ENCODE results near the gene CRHR2. TPM values are rescaled to one million over a fixed set of nuclear protein-coding genes. Genes with fewer than 3 reads are reported as not detected.

CRHR2 gene
- total and polyA plus RNA-seq, 2 of the 13 experiments (the other 11 are each of a cell fraction or from before 2014, with no cell fraction given) = not detected

DNA sequence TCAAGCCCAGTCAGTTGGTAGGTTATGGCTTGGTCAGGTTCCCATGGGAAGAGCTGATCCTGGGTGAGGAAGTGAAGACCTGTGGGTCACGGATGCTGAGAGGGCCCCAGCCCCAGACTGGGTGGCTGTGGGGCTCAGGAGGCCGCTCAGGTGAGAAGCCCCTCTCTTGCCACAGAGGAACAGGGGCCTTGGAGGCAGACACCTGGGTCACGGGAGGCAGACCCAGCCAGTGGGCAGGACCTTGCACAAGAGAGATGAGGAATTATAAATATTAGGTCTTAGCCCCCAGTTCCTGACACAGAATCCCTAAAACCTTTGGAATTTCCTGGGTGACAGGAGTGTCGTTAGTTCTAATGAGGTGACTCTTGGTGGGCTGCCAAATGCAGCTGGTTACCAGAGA is 10.6 kb upstream of the CRHR2 start:
- intact Hi-C loops (cut with micrococcal nuclease; ENCODE audit: unreplicated experiment) = no loop called here
- in situ Hi-C loops (cut with HindIII; ENCODE audit: extremely low pct_ligation_motif_present, low pct_unique_long_range_greater_than_20kb) = no loop called here
- 33% methylated on average over 3 of the region's 4 CpGs for WGBS (ENCODE audit: low lambda C conversion rate)
- ATAC-seq (no peak), DNase-seq (ENCODE audit: low spot score) (no peak), FAIRE-seq (no peak)
- H4K20me1 ChIP-seq (ENCODE audit: insufficient read depth, low read length) = no peaks in the 10 kb centered on the region
- no peak overlapping the region for H3K9ac ChIP-seq (ENCODE audit: insufficient read depth, low read depth, low read length)
- no peak overlapping the region for H3K4me3 ChIP-seq (replicated peaks in 1 of 3; ENCODE audit: insufficient read depth in 1 of 3, low read depth in 2 of 3, low read length in 3 of 3)
- H3K79me2 ChIP-seq (ENCODE audit: insufficient read depth, low read length) = no peaks in the 10 kb centered on the region
- no peaks in the 10 kb centered on the region for H3K36me3 ChIP-seq (replicated peaks in 1 of 2; ENCODE audit: control insufficient read depth in 1 of 2, insufficient read depth in 2 of 2, low read length in 2 of 2)
- peaks cover 0 to 6% of the 10 kb centered on the region in 2 experiments; a peak in 2 of 5 replicates for H3K27me3 ChIP-seq (ENCODE audit: control insufficient read depth in 1 of 2, insufficient read depth in 2 of 2, low read length in 2 of 2)
- CTCF ChIA-PET (ENCODE audit: low intra/inter-chr PET ratio, low total read pairs) = no interaction called here
- peaks cover 13% of the 10 kb centered on the region for H3K4me1 ChIP-seq (ENCODE audit: insufficient read depth, low read length)
- H2AFZ ChIP-seq (ENCODE audit: low read length) = no peak overlapping the region
- TF ChIP-seq ZNF24 (IDR thresholded peaks at IDR 0.05) (no peak), HOXA7 (CRISPR knock-in tag; IDR thresholded peaks at IDR 0.05) (no peak), CHD4 (IDR thresholded peaks at IDR 0.05; ENCODE audit: borderline replicate concordance, low read length) (no peak), ZNF33A (CRISPR knock-in tag; IDR thresholded peaks at IDR 0.05; ENCODE audit: borderline replicate concordance) (no peak), SCMH1 (CRISPR knock-in tag; IDR thresholded peaks at IDR 0.05; ENCODE audit: borderline replicate concordance) (no peak), CC2D1A (CRISPR knock-in tag; IDR thresholded peaks at IDR 0.05) (no peak), ZNF138 (CRISPR knock-in tag; IDR thresholded peaks at IDR 0.05; ENCODE audit: low read depth) (no peak), SIX1 (CRISPR knock-in tag; IDR thresholded peaks at IDR 0.05; ENCODE audit: borderline replicate concordance) (no peak), ATRX (CRISPR knock-in tag; IDR thresholded peaks at IDR 0.05; ENCODE audit: borderline replicate concordance) (no peak)
- TF ChIP-seq, protein P1, sequence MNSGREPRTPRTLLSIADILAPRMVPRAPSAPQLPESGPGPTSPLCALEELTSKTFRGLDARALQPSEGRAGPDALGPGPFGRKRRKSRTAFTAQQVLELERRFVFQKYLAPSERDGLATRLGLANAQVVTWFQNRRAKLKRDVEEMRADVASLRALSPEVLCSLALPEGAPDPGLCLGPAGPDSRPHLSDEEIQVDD (CRISPR knock-in tag; IDR thresholded peaks at IDR 0.05; ENCODE audit: borderline replicate concordance) = no peak
- TF ChIP-seq, protein P2, sequence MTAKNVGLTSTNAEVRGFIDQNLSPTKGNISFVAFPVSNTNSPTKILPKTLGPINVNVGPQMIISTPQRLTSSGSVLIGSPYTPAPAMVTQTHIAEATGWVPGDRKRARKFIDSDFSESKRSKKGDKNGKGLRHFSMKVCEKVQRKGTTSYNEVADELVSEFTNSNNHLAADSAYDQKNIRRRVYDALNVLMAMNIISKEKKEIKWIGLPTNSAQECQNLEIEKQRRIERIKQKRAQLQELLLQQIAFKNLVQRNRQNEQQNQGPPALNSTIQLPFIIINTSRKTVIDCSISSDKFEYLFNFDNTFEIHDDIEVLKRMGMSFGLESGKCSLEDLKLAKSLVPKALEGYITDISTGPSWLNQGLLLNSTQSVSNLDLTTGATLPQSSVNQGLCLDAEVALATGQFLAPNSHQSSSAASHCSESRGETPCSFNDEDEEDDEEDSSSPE (CRISPR knock-in tag; IDR thresholded peaks at IDR 0.05) = no peak
- TF ChIP-seq, protein P3, sequence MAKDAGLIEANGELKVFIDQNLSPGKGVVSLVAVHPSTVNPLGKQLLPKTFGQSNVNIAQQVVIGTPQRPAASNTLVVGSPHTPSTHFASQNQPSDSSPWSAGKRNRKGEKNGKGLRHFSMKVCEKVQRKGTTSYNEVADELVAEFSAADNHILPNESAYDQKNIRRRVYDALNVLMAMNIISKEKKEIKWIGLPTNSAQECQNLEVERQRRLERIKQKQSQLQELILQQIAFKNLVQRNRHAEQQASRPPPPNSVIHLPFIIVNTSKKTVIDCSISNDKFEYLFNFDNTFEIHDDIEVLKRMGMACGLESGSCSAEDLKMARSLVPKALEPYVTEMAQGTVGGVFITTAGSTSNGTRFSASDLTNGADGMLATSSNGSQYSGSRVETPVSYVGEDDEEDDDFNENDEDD (CRISPR knock-in tag; IDR thresholded peaks at IDR 0.05; ENCODE audit: borderline replicate concordance) = no peak
- POLR2A ChIA-PET = no interaction called here
- no peak overlapping the region for H3K4me2 ChIP-seq (ENCODE audit: low read depth, low read length)
- no peaks in the 10 kb centered on the region for H3K9me3 ChIP-seq (ENCODE audit: low read length)
- no TSS peak for BruUV-seq (replicated peaks)
- H3K27ac ChIP-seq (ENCODE audit: extremely low read length, insufficient read depth, low read length) = no peak overlapping the region
